Measurements from ENCODE around the gene CC2D2A. TPM values are rescaled to one million over a fixed set of nuclear protein-coding genes. Genes with fewer than 3 reads are reported as not detected.

Gene CC2D2A
- total and polyA plus RNA-seq, 10 of the 15 experiments (the other 5 are each of a cell fraction or from before 2014, with no cell fraction given), result 0.04 to 1.1 (median 0.26) TPM

GRCh38 chr4:15458616-15459015, 11.1 kb upstream of the CC2D2A start:
- no peak overlapping the region for H3K9ac ChIP-seq (ENCODE audit: control insufficient read depth, insufficient read depth, low read length)
- no peak for DNase-seq (ENCODE audit: low read depth, low spot score)
- intact Hi-C loops (cut with micrococcal nuclease; ENCODE audit: unreplicated experiment), result loop anchor here (5.0 kb wide), 1 partner anchor 1801 kb away; no protein-coding TSS in a partner anchor
- H3K9me3 ChIP-seq (replicated peaks; ENCODE audit: control insufficient read depth, insufficient read depth, low read length), result no peaks in the 10 kb centered on the region
- no peak overlapping the region for H3K4me3 ChIP-seq
- no TSS peak for BruUV-seq (replicated peaks)
- ChIA-PET RAD21 (ENCODE audit: unreplicated experiment) (interaction anchor here (1.3 to 2.2 kb wide), 2 partner anchors 62 to 226 kb away, joined by 5 to 8 read pairs; no protein-coding TSS in a partner anchor), CTCF (interaction anchor here (0.9 to 5.7 kb wide), 15 partner anchors 9 to 1800 kb away, joined by 3 to 50 read pairs (median 6); partner anchors contain the start of gene CC2D2A), SMC1A (ENCODE audit: uncharacterized antibody, unreplicated experiment) (interaction anchor here (0.7 to 1.8 kb wide), 4 partner anchors 11 to 216 kb away, joined by 3 to 12 read pairs (median 5); partner anchors contain the start of gene CC2D2A), POLR2A (no interaction called here)
- H4K20me1 ChIP-seq (ENCODE audit: control insufficient read depth, insufficient read depth), result no peaks in the 10 kb centered on the region
- no peak overlapping the region for H3K4me2 ChIP-seq (ENCODE audit: control insufficient read depth, insufficient read depth)
- ATAC-seq, result no peak
- H3K36me3 ChIP-seq (ENCODE audit: control insufficient read depth in 2 of 2, insufficient read depth in 2 of 2, low read length in 1 of 2), result no peaks in the 10 kb centered on the region
- H2AFZ ChIP-seq (ENCODE audit: control insufficient read depth, low read depth, low read length), result no peak overlapping the region
- H3K27ac ChIP-seq (ENCODE audit: control insufficient read depth, insufficient read depth), result no peak overlapping the region
- no peak for TF ChIP-seq ZNF217 (IDR thresholded peaks at IDR 0.05)
- no peak for TF ChIP-seq MXI1 (IDR thresholded peaks at IDR 0.05; ENCODE audit: low read depth, low read length)
- no peak for TF ChIP-seq ESRRA (IDR thresholded peaks at IDR 0.05; ENCODE audit: low read length)
- TF ChIP-seq CUX1 (IDR thresholded peaks at IDR 0.05; ENCODE audit: insufficient replicate concordance, low read depth, low read length), result no peak
- TF ChIP-seq RELA (IDR thresholded peaks at IDR 0.05; ENCODE audit: borderline replicate concordance, partially characterized antibody), result no peak
- no peak for TF ChIP-seq BCL11A (IDR thresholded peaks at IDR 0.05; ENCODE audit: low read depth, low read length)
- TF ChIP-seq SREBF1 (IDR thresholded peaks at IDR 0.05; ENCODE audit: low read length), result no peak
- TF ChIP-seq USF2 (IDR thresholded peaks at IDR 0.05; ENCODE audit: borderline replicate concordance, low read depth, low read length), result no peak
- TF ChIP-seq MAX (IDR thresholded peaks at IDR 0.05; ENCODE audit: low read depth, low read length), result no peak
- TF ChIP-seq HDAC2 (IDR thresholded peaks at IDR 0.05), result no peak
- no peak for TF ChIP-seq NFYA (IDR thresholded peaks at IDR 0.05; ENCODE audit: borderline replicate concordance, low read depth, low read length)
- no peak for TF ChIP-seq RAD21 (IDR thresholded peaks at IDR 0.05; ENCODE audit: insufficient read depth, low read depth, low read length)
- no peaks in the 10 kb centered on the region for H3K79me2 ChIP-seq (ENCODE audit: control insufficient read depth, insufficient read depth, low read length)
- no peaks in the 10 kb centered on the region for H3K4me1 ChIP-seq (ENCODE audit: control insufficient read depth, insufficient read depth, low read length)
- FAIRE-seq, result no peak
- 0% methylated on average over 2 of the region's 2 CpGs for WGBS (ENCODE audit: insufficient coverage, insufficient replicate concordance, low lambda C conversion rate, missing lambda C conversion rate)
- in situ Hi-C loops (cut with MboI), result loop anchor here (5.0 to 10.0 kb wide), 2 partner anchors 226 to 1804 kb away; no protein-coding TSS in a partner anchor
- H3K27me3 ChIP-seq (replicated peaks in 1 of 2; ENCODE audit: control insufficient read depth in 2 of 2, insufficient read depth in 2 of 2, low read length in 1 of 2), result no peaks in the 10 kb centered on the region

Data from GM12878 (cell line).